Superior temporal gyrus (tissue), 1 donor: ENCODE measurements around the gene PCDHB5.
"Not testable (repeated sequence)": the region's sequence is repeated elsewhere in the genome, so short reads cannot be mapped to it uniquely, and the experiment has no call there.

Experiments
- DNase-seq: peaks from one replicate; pipeline ENCODE4 v3.0.0-alpha.2; 2016; ENCODE audit errors: extremely low spot score

PCDHB5 gene

DNA sequence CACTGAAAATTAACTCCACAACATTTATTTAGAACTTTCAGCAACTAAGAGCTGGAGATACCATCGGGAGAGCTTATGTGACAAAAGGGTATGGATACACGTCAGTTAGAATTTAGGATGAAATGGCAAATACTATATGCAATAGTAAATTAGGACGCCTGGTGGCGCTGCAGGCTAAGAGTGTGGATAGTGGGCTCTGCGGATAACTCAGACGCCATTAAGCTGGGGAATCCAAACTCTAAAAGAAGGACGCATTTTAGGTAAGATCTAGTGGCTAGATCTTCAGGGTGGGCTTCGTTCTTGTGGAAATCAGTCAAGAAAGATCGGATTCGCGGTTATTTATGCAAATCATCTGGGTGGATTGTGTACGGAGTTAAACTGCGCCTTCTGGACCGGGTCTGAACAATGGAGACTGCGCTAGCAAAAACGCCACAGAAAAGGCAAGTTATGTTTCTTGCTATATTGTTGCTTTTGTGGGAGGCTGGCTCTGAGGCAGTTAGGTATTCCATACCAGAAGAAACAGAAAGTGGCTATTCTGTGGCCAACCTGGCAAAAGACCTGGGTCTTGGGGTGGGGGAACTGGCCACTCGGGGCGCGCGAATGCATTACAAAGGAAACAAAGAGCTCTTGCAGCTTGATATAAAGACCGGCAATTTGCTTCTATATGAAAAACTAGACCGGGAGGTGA lies at the start of gene PCDHB5:
Gene PCDHB5, plus strand, starts transcription at position 177 of the 688 bp plus-strand sequence. Its CDS starts 229 bp downstream, at position 406.
- peak; percentile 70 for DNase-seq

- DNase-seq, result peak; percentile 55
Measured at GRCh38 chr5:141094481-141095262, 40.3 kb upstream of the PCDHB5 start, which contains the start of gene PCDHB2. TSS of gene PCDHB2 (plus strand) at chr5:141094615. CDS start at chr5:141094791, 176 bp downstream.

DNA sequence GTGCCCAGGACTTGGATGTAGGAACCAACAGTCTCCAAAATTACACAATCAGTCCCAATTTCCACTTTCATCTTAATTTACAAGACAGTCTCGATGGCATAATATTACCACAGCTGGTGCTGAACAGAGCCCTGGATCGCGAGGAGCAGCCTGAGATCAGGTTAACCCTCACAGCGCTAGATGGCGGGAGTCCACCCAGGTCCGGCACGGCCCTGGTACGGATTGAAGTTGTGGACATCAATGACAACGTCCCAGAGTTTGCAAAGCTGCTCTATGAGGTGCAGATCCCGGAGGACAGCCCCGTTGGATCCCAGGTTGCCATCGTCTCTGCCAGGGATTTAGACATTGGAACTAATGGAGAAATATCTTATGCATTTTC lies 39.8 kb upstream of the PCDHB5 start:
- DNase-seq, result no peak

GRCh38 chr5:141096181-141096580 lies 38.8 kb upstream of the PCDHB5 start:
- DNase-seq, result not testable (repeated sequence)

DNA sequence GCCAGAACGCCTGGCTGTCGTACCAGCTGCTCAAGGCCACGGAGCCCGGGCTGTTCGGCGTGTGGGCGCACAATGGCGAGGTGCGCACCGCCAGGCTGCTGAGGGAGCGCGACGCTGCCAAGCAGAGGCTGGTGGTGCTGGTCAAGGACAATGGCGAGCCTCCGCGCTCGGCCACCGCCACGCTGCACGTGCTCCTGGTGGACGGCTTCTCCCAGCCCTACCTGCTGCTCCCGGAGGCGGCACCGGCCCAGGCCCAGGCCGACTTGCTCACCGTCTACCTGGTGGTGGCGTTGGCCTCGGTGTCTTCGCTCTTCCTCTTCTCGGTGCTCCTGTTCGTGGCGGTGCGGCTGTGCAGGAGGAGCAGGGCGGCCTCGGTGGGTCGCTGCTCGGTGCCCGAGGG lies 38.4 kb upstream of the PCDHB5 start:
- not testable (repeated sequence) for DNase-seq

GRCh38 chr5:141100243-141100805 lies 34.7 kb upstream of the PCDHB5 start, which contains the start of gene PCDHB3:
TSS of gene PCDHB3 (plus strand) at chr5:141100473. CDS start at chr5:141100650, 177 bp downstream.
- DNase-seq, result peak; percentile 65

DNA sequence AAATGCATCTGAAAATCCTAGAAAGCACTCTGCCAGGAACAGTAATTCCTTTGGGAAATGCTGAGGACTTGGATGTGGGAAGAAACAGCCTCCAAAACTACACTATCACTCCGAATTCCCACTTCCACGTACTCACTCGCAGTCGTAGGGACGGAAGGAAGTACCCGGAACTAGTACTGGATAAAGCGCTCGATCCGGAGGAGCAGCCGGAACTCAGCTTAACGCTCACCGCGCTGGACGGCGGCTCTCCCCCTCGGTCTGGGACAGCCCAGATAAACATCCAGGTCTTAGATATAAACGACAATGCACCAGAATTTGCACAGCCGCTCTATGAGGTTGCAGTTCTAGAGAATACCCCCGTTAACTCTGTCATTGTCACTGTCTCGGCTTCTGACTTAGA lies 33.9 kb upstream of the PCDHB5 start:
- no peak for DNase-seq

- not testable (repeated sequence) for DNase-seq
Measured at GRCh38 chr5:141102070-141102469, 32.9 kb upstream of the PCDHB5 start.

DNA sequence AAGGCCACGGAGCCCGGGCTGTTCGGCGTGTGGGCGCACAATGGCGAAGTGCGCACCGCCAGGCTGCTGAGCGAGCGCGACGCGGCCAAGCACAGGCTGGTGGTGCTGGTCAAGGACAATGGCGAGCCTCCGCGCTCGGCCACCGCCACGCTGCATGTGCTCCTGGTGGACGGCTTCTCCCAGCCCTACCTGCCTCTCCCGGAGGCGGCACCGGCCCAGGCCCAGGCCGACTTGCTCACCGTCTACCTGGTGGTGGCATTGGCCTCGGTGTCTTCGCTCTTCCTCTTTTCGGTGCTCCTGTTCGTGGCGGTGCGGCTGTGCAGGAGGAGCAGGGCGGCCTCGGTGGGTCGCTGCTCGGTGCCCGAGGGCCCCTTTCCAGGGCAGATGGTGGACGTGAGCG lies 32.5 kb upstream of the PCDHB5 start:
- DNase-seq, result not testable (repeated sequence)

DNA sequence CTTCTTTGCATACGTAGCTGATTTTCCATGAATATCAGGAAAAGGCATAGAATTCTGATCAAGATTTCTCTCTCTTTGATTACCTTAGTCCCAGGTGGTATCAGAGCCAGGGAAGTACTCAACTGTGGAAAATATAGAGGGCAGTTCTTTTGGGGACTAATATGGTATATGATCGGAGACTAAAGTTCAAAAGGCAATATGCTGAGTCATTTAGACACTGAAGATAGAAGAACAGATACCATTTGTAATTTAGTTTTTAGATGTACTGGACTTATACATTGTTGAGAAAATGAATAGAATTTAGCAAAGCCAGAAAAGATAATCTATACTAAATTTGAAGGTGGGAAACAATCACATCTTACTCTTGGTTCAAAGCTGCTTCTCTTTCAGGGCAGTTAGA lies 29.7 kb upstream of the PCDHB5 start:
- DNase-seq, result no peak

GRCh38 chr5:141119250-141119649 lies 15.8 kb upstream of the PCDHB5 start:
- no peak for DNase-seq

DNA sequence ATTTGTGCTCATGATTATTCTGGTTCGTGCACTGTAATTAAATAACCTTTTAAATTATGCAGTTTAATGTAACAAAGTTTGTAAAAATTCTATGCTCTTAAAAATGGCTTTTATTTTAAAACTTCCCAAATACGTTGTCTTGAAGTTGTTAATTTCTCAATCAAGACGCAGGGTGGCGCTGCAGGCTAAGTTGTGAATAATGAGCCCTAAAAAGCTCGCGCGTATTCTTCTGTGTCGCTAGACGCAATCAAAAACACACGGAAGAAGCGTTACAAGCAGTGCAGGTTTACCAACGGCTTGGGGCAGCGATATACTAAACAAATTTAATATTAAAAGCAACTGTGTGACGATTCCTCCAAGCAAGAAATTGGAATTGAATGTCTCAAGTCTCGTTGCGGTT lies 13.4 kb upstream of the PCDHB5 start, which contains the start of gene PCDHB4:
Gene PCDHB4, plus strand, starts transcription at position 256 of the 400 bp plus-strand sequence. CDS start 181 bp downstream, outside the sequence.
- DNase-seq, result peak; percentile 63

GRCh38 chr5:141121985-141122384 lies 13.0 kb upstream of the PCDHB5 start:
- DNase-seq, result no peak

DNA sequence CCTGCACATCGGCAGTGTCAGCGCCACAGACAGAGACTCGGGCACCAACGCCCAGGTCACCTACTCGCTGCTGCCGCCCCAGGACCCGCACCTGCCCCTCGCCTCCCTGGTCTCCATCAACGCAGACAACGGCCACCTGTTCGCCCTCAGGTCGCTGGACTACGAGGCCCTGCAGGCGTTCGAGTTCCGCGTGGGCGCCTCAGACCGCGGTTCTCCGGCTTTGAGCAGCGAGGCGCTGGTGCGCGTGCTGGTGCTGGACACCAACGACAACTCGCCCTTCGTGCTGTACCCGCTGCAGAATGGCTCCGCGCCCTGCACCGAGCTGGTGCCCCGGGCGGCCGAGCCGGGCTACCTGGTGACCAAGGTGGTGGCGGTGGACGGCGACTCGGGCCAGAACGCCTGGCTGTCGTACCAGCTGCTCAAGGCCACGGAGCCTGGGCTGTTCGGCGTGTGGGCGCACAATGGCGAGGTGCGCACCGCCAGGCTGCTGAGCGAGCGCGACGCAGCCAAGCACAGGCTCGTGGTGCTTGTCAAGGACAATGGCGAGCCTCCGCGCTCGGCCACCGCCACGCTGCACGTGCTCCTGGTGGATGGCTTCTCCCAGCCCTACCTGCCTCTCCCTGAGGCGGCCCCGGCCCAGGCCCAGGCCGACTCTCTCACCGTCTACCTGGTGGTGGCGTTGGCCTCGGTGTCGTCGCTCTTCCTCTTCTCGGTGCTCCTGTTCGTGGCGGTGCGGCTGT lies 11.4 kb upstream of the PCDHB5 start:
- DNase-seq, result not testable (repeated sequence)

DNA sequence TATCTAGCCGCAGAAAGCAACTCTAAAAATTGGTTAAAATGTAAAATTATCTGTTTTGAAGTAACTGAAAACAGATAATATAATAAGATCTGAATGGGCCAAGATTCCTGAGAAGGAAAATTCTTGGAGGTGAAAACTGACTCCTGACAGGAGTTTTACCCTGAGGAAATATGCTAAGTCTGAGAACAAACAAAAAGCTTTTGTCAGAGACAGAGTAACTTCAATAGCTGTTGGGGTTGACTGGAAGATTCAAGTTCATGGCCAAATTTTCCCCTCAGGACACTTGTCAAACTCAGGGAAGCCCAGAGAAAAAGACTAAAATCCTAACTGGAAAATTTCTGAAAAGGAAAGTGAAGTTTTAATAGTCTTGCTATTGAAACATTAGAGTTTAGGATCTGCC lies 7.7 kb upstream of the PCDHB5 start:
- no peak for DNase-seq

GRCh38 chr5:141135718-141136266 lies 786 bp downstream of the PCDHB5 start:
- no peak for DNase-seq

DNA sequence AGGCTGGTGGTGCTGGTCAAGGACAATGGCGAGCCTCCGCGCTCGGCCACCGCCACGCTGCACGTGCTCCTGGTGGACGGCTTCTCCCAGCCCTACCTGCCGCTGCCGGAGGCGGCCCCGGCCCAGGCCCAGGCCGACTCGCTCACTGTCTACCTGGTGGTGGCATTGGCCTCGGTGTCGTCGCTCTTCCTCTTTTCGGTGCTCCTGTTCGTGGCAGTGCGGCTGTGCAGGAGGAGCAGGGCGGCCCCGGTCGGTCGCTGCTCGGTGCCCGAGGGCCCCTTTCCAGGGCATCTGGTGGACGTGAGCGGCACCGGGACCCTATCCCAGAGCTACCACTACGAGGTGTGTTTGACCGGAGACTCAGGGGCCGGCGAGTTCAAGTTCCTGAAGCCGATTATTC lies 2.3 kb downstream of the PCDHB5 start:
- DNase-seq, result not testable (repeated sequence)

DNA sequence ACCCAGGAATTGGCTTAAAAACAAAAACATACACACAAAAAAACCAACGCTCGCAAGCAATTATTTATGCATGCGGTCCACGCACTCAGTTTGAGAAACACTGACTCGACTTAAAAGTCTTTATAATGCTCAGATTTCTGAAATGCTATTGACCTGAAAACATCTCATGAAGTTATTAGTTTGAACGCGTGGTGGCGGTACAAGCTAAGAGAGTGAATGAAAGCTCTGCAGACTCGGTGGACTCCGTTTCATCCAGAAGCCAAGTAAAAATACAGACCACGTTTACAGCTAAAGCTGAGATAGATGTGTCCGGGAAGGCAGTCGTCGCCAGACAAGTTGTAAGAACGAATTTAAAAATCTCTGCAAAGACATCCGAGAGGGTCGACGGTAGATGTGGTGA lies 14.8 kb downstream of the PCDHB5 start, which contains the start of gene PCDHB6:
Gene PCDHB6, plus strand, starts transcription at position 246 of the 400 bp plus-strand sequence. CDS start 201 bp downstream, outside the sequence.
- peak; percentile 15 for DNase-seq

DNA sequence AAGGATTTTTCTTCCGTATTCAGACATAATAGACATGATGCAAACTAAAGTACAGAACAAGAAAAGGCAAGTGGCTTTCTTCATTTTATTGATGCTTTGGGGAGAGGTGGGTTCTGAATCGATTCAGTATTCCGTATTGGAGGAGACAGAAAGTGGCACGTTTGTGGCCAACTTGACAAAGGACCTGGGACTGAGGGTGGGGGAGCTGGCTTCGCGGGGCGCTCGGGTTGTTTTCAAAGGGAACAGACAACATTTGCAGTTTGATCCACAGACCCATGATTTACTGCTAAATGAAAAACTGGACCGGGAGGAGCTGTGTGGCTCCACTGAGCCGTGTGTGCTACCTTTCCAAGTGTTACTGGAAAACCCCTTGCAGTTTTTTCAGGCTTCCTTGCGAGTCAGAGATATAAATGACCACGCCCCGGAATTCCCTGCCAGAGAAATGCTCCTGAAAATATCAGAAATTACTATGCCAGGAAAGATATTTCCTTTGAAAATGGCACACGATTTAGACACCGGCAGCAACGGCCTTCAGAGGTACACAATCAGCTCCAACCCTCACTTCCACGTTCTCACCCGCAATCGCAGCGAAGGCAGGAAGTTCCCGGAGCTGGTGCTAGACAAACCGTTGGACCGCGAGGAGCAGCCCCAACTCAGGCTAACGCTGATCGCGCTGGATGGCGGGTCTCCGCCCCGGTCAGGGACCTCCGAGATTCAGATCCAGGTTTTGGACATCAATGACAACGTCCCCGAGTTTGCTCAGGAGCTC lies 15.4 kb downstream of the PCDHB5 start:
- DNase-seq, result no peak

- DNase-seq, result no peak
Measured at GRCh38 chr5:141150993-141151325, 16.0 kb downstream of the PCDHB5 start.

DNA sequence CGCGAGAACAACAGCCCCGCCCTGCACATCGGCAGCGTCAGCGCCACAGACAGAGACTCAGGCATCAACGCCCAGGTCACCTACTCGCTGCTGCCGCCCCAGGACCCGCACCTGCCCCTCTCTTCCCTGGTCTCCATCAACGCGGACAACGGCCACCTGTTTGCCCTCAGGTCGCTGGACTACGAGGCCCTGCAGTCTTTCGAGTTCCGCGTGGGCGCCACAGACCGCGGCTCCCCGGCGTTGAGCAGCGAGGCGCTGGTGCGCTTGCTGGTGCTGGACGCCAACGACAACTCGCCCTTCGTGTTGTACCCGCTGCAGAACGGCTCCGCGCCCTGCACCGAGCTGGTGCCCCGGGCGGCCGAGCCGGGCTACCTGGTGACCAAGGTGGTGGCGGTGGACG lies 16.6 kb downstream of the PCDHB5 start:
- DNase-seq, result not testable (repeated sequence)
